Endothelial cell of umbilical vein (primary cell): ENCODE results near the gene GRID1. TPM values are rescaled to one million over a fixed set of nuclear protein-coding genes. Genes with fewer than 3 reads are reported as not detected.

Experiments used
- BruUV-seq: library from RNA; stranded (reverse); fragments of 400-500 nt; replicated peaks from 2 replicates; lab custom pipeline; 2021; lab: Mats Ljungman, UMichigan
- CTCF ChIA-PET: fragments of 300-600, 350-600 bp; sonication (Branson Sonifier 250); formaldehyde crosslinking; loops from one replicate; lab custom pipeline; 2021; ENCODE audit warnings: antibody characterized with exemption, inconsistent platforms; lab: Charles Lee
- POLR2A ChIA-PET: fragments of 300-600, 350-600 bp; sonication (Branson Sonifier 250); formaldehyde crosslinking; loops from one replicate; lab custom pipeline; 2021; ENCODE audit warnings: antibody characterized with exemption, inconsistent platforms; lab: Charles Lee
- DNase-seq: peaks from one replicate; pipeline ENCODE4 v3.0.0-alpha.2; 2011; ENCODE audit warnings: low read depth, low spot score
- FAIRE-seq: peaks from 2 replicates; lab custom pipeline; 2011; peaks lifted over from hg19 to GRCh38; lab: Jason Lieb, UNC
- H2AFZ ChIP-seq: 2 replicates; pipeline ENCODE4 v1.6.0; 2012; ENCODE audit warnings: low read depth, low read length, control low read depth, inconsistent platforms
- H3K27ac ChIP-seq: 2 replicates; pipeline ENCODE4 v1.5.1; 2011; ENCODE audit warnings: low read depth, mild to moderate bottlenecking, control low read depth, low read length, moderate library complexity; ENCODE audit not compliant: insufficient read depth
- H3K27me3 ChIP-seq, 2 experiments: 2 replicates each; pipeline versions ENCODE4 v1.6.0 to v1.6.1; 2011; ENCODE audit warnings: low read length in 2 of 2, mixed read lengths in 1 of 2; ENCODE audit not compliant: control insufficient read depth in 2 of 2, insufficient read depth in 2 of 2
- H3K36me3 ChIP-seq, 2 experiments: 2 replicates in 1 of 2; 3 replicates in 1 of 2; pipeline ENCODE4 v1.5.1; 2011; ENCODE audit warnings: low read length in 2 of 2, mild to moderate bottlenecking in 1 of 2, moderate library complexity in 1 of 2; ENCODE audit not compliant: control insufficient read depth in 2 of 2, insufficient read depth in 2 of 2; ENCODE audit errors: extremely low read depth in 1 of 2
- H3K4me1 ChIP-seq: 3 replicates; pipeline ENCODE4 v1.5.1; 2011; ENCODE audit warnings: mild to moderate bottlenecking, low read length; ENCODE audit not compliant: control insufficient read depth, insufficient read depth; ENCODE audit errors: extremely low read depth
- H3K4me2 ChIP-seq: 2 replicates; pipeline ENCODE4 v1.6.1; 2011; ENCODE audit warnings: low read length, control low read depth, mixed read lengths; ENCODE audit not compliant: insufficient read depth
- H3K4me3 ChIP-seq, 3 experiments: fragments of 200-600 bp in 1 of 3; sonication (generic), shearing (Covaris generic) in 1 of 3; replicated peaks in 1 of 3; 2 replicates each; pipeline ENCODE4 v1.5.1; 2011 to 2016; ENCODE audit warnings: control low read depth in 3 of 3, low read length in 3 of 3, mild to moderate bottlenecking in 2 of 3, inconsistent platforms in 1 of 3, low read depth in 1 of 3, moderate library complexity in 1 of 3; ENCODE audit not compliant: insufficient read depth in 1 of 3
- H3K79me2 ChIP-seq: 2 replicates; pipeline ENCODE4 v1.6.0; 2012; ENCODE audit warnings: low read length, inconsistent platforms; ENCODE audit not compliant: control insufficient read depth, insufficient read depth
- H3K9ac ChIP-seq: replicated peaks from 2 replicates; pipeline ENCODE3; 2011; ENCODE audit warnings: low read length, control low read depth; ENCODE audit not compliant: insufficient read depth; ENCODE audit errors: extremely low read depth
- H3K9me1 ChIP-seq: replicated peaks from 3 replicates; pipeline ENCODE4 v1.6.0; 2011; ENCODE audit warnings: mild to moderate bottlenecking, low read length; ENCODE audit not compliant: control insufficient read depth, insufficient read depth; ENCODE audit errors: extremely low read depth
- H3K9me3 ChIP-seq: replicated peaks from 2 replicates; pipeline ENCODE4 v1.5.1; 2012; ENCODE audit warnings: low read length, inconsistent platforms; ENCODE audit not compliant: control insufficient read depth, insufficient read depth
- H4K20me1 ChIP-seq: replicated peaks from 2 replicates; pipeline ENCODE3; 2011; ENCODE audit warnings: mild to moderate bottlenecking, low read length; ENCODE audit not compliant: control insufficient read depth, insufficient read depth; ENCODE audit errors: extremely low read depth
- FOS ChIP-seq: IDR thresholded peaks from 2 replicates; pipeline ENCODE4 v1.6.1; 2011; ENCODE audit warnings: mild to moderate bottlenecking, low read length, moderate library complexity, borderline replicate concordance; ENCODE audit not compliant: insufficient read depth
- MYC ChIP-seq: IDR thresholded peaks from one replicate; pipeline ENCODE4 v1.6.1; 2011; ENCODE audit warnings: mild to moderate bottlenecking, low read depth, low read length
- POLR2A ChIP-seq: IDR thresholded peaks from 2 replicates; pipeline ENCODE4 v1.6.1; 2012; ENCODE audit warnings: low read depth, mild to moderate bottlenecking, control low read depth, low read length
- POLR2AphosphoS5 ChIP-seq: IDR thresholded peaks from 2 replicates; pipeline ENCODE4 v1.6.1; 2012; ENCODE audit warnings: low read depth, mild to moderate bottlenecking, control low read depth, low read length, moderate library complexity; ENCODE audit not compliant: insufficient read depth
- dilution Hi-C: fragments of 300-500 bp; cut with MboI; formaldehyde crosslinking; loops from one replicate; pipeline ENCODE4 v1.15.0; 2019; ENCODE audit warnings: low sequenced_read_pairs; ENCODE audit not compliant: extremely low pct_ligation_motif_present
- intact Hi-C: fragments of 100-400 bp; cut with micrococcal nuclease; formaldehyde crosslinking; loops from one replicate; pipeline ENCODE4 v1.10.0; 2022
- polyA plus RNA-seq, 4 experiments: library from polyadenylated mRNA; depleted of rRNA in 3 of 4; stranded (reverse) in 3 of 4; unstranded in 1 of 4; fragments of >200 nt; gene quantifications; 2 replicates each; pipeline versions ENCODE4 v1.2.1 to v1.2.3, GENCODE V29; 2011 to 2012; ENCODE audit warnings: missing spikeins in 1 of 4
- total RNA-seq: library from RNA; stranded (reverse); gene quantifications from 2 replicates; pipeline ENCODE4 v1.2.3, GENCODE V29; 2021
- TF ChIP-seq, protein P1 (sequence below), 2 donors: IDR thresholded peaks; 1 replicate in 1 of 2; 2 replicates in 1 of 2; pipeline ENCODE4 v1.5.1; 2011; ENCODE audit warnings: low read length in 2 of 2, mild to moderate bottlenecking in 2 of 2, moderate library complexity in 2 of 2, control low read depth in 1 of 2, inconsistent platforms in 1 of 2, low read depth in 1 of 2; ENCODE audit not compliant: insufficient read depth in 1 of 2; ENCODE audit errors: extremely low read depth in 1 of 2

Gene GRID1
- total and polyA plus RNA-seq, 2 donors (not counting 3 experiments of a cell fraction or from before 2014, with no cell fraction given): not detected

DNA sequence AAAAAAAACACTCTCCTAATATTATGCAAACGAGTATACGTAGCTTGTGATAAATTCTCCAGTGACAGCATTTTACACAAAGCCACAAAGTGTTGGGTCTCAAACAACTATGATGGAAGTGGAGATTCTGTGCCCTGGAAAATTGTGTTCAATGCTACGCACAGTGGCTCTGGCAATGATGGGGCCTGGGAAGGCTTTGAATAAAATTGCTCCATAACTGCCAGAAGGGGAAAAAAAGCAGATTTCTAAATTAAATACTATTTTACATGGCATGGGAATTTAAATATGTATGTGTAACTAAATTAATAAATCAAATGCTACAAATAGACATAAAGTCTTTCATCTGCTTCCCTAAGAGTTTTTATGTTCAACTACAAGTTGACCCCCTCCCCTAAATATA is 306.7 kb downstream of the GRID1 start:
- ChIA-PET POLR2A (no interaction called here), CTCF (no interaction called here)
- H4K20me1 ChIP-seq: no peaks in the 10 kb centered on the region
- no peak for FAIRE-seq
- no peak overlapping the region for H3K4me2 ChIP-seq
- H2AFZ ChIP-seq: no peak overlapping the region
- no peaks in the 10 kb centered on the region for H3K9me3 ChIP-seq
- H3K36me3 ChIP-seq: no peaks in the 10 kb centered on the region
- no peaks in the 10 kb centered on the region for H3K9me1 ChIP-seq
- no peak overlapping the region for H3K9ac ChIP-seq
- BruUV-seq: no TSS peak
- H3K4me1 ChIP-seq: no peaks in the 10 kb centered on the region
- intact Hi-C loops: no loop called here
- H3K4me3 ChIP-seq: no peak overlapping the region
- dilution Hi-C loops: no loop called here
- H3K27me3 ChIP-seq: no peaks in the 10 kb centered on the region
- H3K27ac ChIP-seq: no peak overlapping the region
- no peak for DNase-seq
- TF ChIP-seq POLR2AphosphoS5 (no peak), MYC (no peak), POLR2A (no peak)
- TF ChIP-seq, protein P1, sequence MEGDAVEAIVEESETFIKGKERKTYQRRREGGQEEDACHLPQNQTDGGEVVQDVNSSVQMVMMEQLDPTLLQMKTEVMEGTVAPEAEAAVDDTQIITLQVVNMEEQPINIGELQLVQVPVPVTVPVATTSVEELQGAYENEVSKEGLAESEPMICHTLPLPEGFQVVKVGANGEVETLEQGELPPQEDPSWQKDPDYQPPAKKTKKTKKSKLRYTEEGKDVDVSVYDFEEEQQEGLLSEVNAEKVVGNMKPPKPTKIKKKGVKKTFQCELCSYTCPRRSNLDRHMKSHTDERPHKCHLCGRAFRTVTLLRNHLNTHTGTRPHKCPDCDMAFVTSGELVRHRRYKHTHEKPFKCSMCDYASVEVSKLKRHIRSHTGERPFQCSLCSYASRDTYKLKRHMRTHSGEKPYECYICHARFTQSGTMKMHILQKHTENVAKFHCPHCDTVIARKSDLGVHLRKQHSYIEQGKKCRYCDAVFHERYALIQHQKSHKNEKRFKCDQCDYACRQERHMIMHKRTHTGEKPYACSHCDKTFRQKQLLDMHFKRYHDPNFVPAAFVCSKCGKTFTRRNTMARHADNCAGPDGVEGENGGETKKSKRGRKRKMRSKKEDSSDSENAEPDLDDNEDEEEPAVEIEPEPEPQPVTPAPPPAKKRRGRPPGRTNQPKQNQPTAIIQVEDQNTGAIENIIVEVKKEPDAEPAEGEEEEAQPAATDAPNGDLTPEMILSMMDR (IDR thresholded peaks at IDR 0.05; ENCODE audit: extremely low read depth in 1 of 2, insufficient read depth in 1 of 2, low read depth in 1 of 2, low read length in 2 of 2): no peak
- no peaks in the 10 kb centered on the region for H3K79me2 ChIP-seq

GRCh38 chr10:86058964-86059363 is 307.6 kb downstream of the GRID1 start:
- no peaks in the 10 kb centered on the region for H4K20me1 ChIP-seq
- DNase-seq (no peak), FAIRE-seq (no peak)
- H3K36me3 ChIP-seq: no peaks in the 10 kb centered on the region
- no peak overlapping the region for H2AFZ ChIP-seq
- H3K9me3 ChIP-seq: no peaks in the 10 kb centered on the region
- H3K9ac ChIP-seq: no peak overlapping the region
- no peaks in the 10 kb centered on the region for H3K79me2 ChIP-seq
- no peaks in the 10 kb centered on the region for H3K27me3 ChIP-seq
- no peak for TF ChIP-seq POLR2A
- TF ChIP-seq FOS: no peak
- TF ChIP-seq, protein P1 (IDR thresholded peaks at IDR 0.05; ENCODE audit: extremely low read depth in 1 of 2, insufficient read depth in 1 of 2, low read depth in 1 of 2, low read length in 2 of 2): no peak
- no peak overlapping the region for H3K27ac ChIP-seq
- BruUV-seq: no TSS peak
- H3K4me1 ChIP-seq: no peaks in the 10 kb centered on the region
- dilution Hi-C loops (no loop called here), intact Hi-C loops (no loop called here)
- H3K4me3 ChIP-seq: no peak overlapping the region
- ChIA-PET POLR2A (no interaction called here), CTCF (no interaction called here)
- H3K4me2 ChIP-seq: no peak overlapping the region
- no peaks in the 10 kb centered on the region for H3K9me1 ChIP-seq
